PC-3 (cell line): ENCODE data around the gene PRDM12. TPM values are rescaled to one million over a fixed set of nuclear protein-coding genes. Genes with fewer than 3 reads are reported as not detected.

Source experiments
- ATAC-seq: fragments of 200-7000 bp; cut with Tn5 transposase; 2 replicates; pipeline ENCODE4 v1.9.1; 2020; ENCODE audit warnings: mild to moderate bottlenecking, moderate library complexity
- BruUV-seq: library from RNA; stranded (reverse); fragments of 400-500 nt; replicated peaks from 2 replicates; lab custom pipeline; 2021; lab: Mats Ljungman, UMichigan
- CTCF ChIA-PET: fragments of 300-600 bp; sonication (Branson Sonifier 250); formaldehyde crosslinking; loops from one replicate; lab custom pipeline; 2022; ENCODE audit warnings: antibody characterized with exemption; lab: Charles Lee
- POLR2A ChIA-PET: fragments of 300-600 bp; sonication (Branson Sonifier 250); formaldehyde crosslinking; loops from one replicate; lab custom pipeline; 2022; ENCODE audit warnings: antibody characterized with exemption; ENCODE audit not compliant: unreplicated experiment; lab: Charles Lee
- DNase-seq: peaks from one replicate; pipeline ENCODE4 v3.0.0-alpha.2; 2015
- H2AFZ ChIP-seq: fragments of 300-600 bp; sonication (generic); 2 replicates; pipeline ENCODE4 v1.6.0; 2016; ENCODE audit warnings: antibody characterized with exemption, low read length
- H3F3A ChIP-seq: fragments of 300-600 bp; sonication (generic); one replicate; pipeline ENCODE4 v1.6.0; 2017; ENCODE audit warnings: antibody characterized with exemption, low read length, control low read depth, mild to moderate bottlenecking; ENCODE audit not compliant: unreplicated experiment
- H3K27ac ChIP-seq: fragments of 300-600 bp; sonication (generic); 2 replicates; pipeline ENCODE4 v1.5.1; 2016; ENCODE audit warnings: mild to moderate bottlenecking, low read length
- H3K27me3 ChIP-seq: fragments of 300-600 bp; sonication (generic); 2 replicates; pipeline ENCODE4 v1.6.1; 2016; ENCODE audit warnings: low read length, mixed read lengths
- H3K36me3 ChIP-seq: fragments of 300-600 bp; sonication (generic); 2 replicates; pipeline ENCODE4 v1.6.1; 2016; ENCODE audit warnings: low read depth, mixed run types, low read length, mixed read lengths
- H3K4me1 ChIP-seq: fragments of 300-600 bp; sonication (generic); 2 replicates; pipeline ENCODE4 v1.5.1; 2016; ENCODE audit warnings: low read length; ENCODE audit not compliant: insufficient read depth
- H3K4me2 ChIP-seq: fragments of 300-600 bp; sonication (generic); 2 replicates; pipeline ENCODE4 v1.6.0; 2016; ENCODE audit warnings: low read length
- H3K4me3 ChIP-seq: fragments of 300-600 bp; sonication (generic); 2 replicates; pipeline ENCODE4 v1.5.1; 2016; ENCODE audit warnings: mild to moderate bottlenecking, low read length, mixed read lengths
- H3K79me2 ChIP-seq: fragments of 300-600 bp; sonication (generic); 2 replicates; pipeline ENCODE4 v1.6.1; 2017; ENCODE audit warnings: low read length, mixed read lengths
- H3K9ac ChIP-seq: fragments of 300-600 bp; sonication (generic); 2 replicates; pipeline ENCODE4 v1.6.0; 2016; ENCODE audit warnings: mild to moderate bottlenecking, low read length
- H3K9me2 ChIP-seq: fragments of 300-600 bp; sonication (generic); replicated peaks from 2 replicates; pipeline ENCODE4 v1.6.1; 2016; ENCODE audit warnings: mixed run types, low read length, mixed read lengths
- H3K9me3 ChIP-seq: fragments of 300-600 bp; sonication (generic); 2 replicates; pipeline ENCODE4 v1.6.1; 2016; ENCODE audit warnings: low read length, mixed read lengths
- H4K20me1 ChIP-seq: fragments of 300-600 bp; sonication (generic); 2 replicates; pipeline ENCODE4 v1.6.1; 2016; ENCODE audit warnings: low read length, mixed read lengths
- CTCF ChIP-seq: fragments of 300-600 bp; sonication (generic); conservative IDR thresholded peaks from 2 replicates; pipeline ENCODE4 v1.5.1; 2017; ENCODE audit warnings: antibody characterized with exemption, low read depth, mild to moderate bottlenecking, low read length
- EZH2 ChIP-seq: fragments of 300-600 bp; sonication (generic); IDR thresholded peaks from one replicate; pipeline ENCODE4 v1.6.1; 2017; ENCODE audit warnings: antibody characterized with exemption, mild to moderate bottlenecking, low read length; ENCODE audit not compliant: unreplicated experiment
- EZH2phosphoT487 ChIP-seq: fragments of 300-600 bp; sonication (generic); IDR thresholded peaks from 2 replicates; pipeline ENCODE4 v1.6.1; 2018; ENCODE audit warnings: mild to moderate bottlenecking, antibody characterized with exemption, low read length, borderline replicate concordance
- intact Hi-C: fragments of 100-400 bp; cut with micrococcal nuclease; formaldehyde crosslinking; loops from 2 replicates; pipeline ENCODE4 v1.9.0; 2023
- total RNA-seq: library from RNA; depleted of rRNA; stranded (reverse); fragments of >200 nt; gene quantifications from 2 replicates; pipeline ENCODE4 v1.2.3, GENCODE V29; 2014

The PRDM12 gene
- total RNA-seq, 1 experiment from 2014 or later, result not detected

GRCh38 chr9:130687615-130688014, 23.2 kb downstream of the PRDM12 start:
- CTCF ChIA-PET, result no interaction called here
- POLR2A ChIA-PET, result no interaction called here

GRCh38 chr9:130688072-130688471, 23.7 kb downstream of the PRDM12 start:
- H3K4me2 ChIP-seq, result no peak overlapping the region
- H3K27me3 ChIP-seq, result no peaks in the 10 kb centered on the region
- ChIA-PET CTCF (no interaction called here), POLR2A (no interaction called here)
- H3K9ac ChIP-seq, result no peak overlapping the region
- H4K20me1 ChIP-seq, result no peaks in the 10 kb centered on the region
- no TSS peak for BruUV-seq
- no peaks in the 10 kb centered on the region for H3K79me2 ChIP-seq
- H3K4me1 ChIP-seq, result peaks cover 6% of the 10 kb centered on the region; the same call in 1 of the 2 replicates
- TF ChIP-seq EZH2phosphoT487 (no peak), CTCF (no peak), EZH2 (no peak)
- DNase-seq (no peak), ATAC-seq (no peak)
- H3K4me3 ChIP-seq, result no peak overlapping the region
- intact Hi-C loops, result no loop called here
- no peaks in the 10 kb centered on the region for H3K9me3 ChIP-seq
- no peaks in the 10 kb centered on the region for H3F3A ChIP-seq
- no peak overlapping the region for H2AFZ ChIP-seq
- H3K9me2 ChIP-seq, result no peaks in the 10 kb centered on the region
- no peaks in the 10 kb centered on the region for H3K36me3 ChIP-seq
- H3K27ac ChIP-seq, result no peak overlapping the region

More at GRCh38 chr9:130687615-130688014, 23.2 kb downstream of the PRDM12 start:
- no peak overlapping the region for H3K4me3 ChIP-seq
- no peak for DNase-seq
- intact Hi-C loops, result no loop called here
- H3K36me3 ChIP-seq, result no peaks in the 10 kb centered on the region
- no peak overlapping the region for H3K27ac ChIP-seq
- H3K4me2 ChIP-seq, result no peak overlapping the region
- no peak for ATAC-seq
- H2AFZ ChIP-seq, result no peak overlapping the region
- TF ChIP-seq CTCF, result no peak
- no peak for TF ChIP-seq EZH2phosphoT487
- no peak for TF ChIP-seq EZH2
- BruUV-seq, result no TSS peak
- H4K20me1 ChIP-seq, result no peaks in the 10 kb centered on the region
- H3K27me3 ChIP-seq, result no peaks in the 10 kb centered on the region
- H3F3A ChIP-seq, result no peaks in the 10 kb centered on the region
- H3K79me2 ChIP-seq, result no peaks in the 10 kb centered on the region
- no peaks in the 10 kb centered on the region for H3K9me2 ChIP-seq
- H3K9me3 ChIP-seq, result no peaks in the 10 kb centered on the region
- H3K9ac ChIP-seq, result no peak overlapping the region
- H3K4me1 ChIP-seq, result peaks cover 5% of the 10 kb centered on the region; the same call in 1 of the 2 replicates

GRCh38 chr9:130689572-130689936, 25.2 kb downstream of the PRDM12 start:
- TSS peak; percentile 36 for BruUV-seq
- Histone ChIP-seq H3F3A (no peaks in the 10 kb centered on the region), H3K4me3 (peak overlapping the region; percentile 73), H3K27ac (peak overlapping the region; percentile 36; the same call in 1 of the 2 replicates), H3K9me2 (no peaks in the 10 kb centered on the region), H3K27me3 (no peaks in the 10 kb centered on the region), H4K20me1 (no peaks in the 10 kb centered on the region), H3K36me3 (no peaks in the 10 kb centered on the region), H3K9ac (peak overlapping the region; percentile 30; the same call in 1 of the 2 replicates), H2AFZ (peak overlapping the region; percentile 76), H3K79me2 (peaks cover 11% of the 10 kb centered on the region), H3K4me1 (peaks cover 8% of the 10 kb centered on the region; the same call in 1 of the 2 replicates), H3K4me2 (peak overlapping the region; percentile 79), H3K9me3 (no peaks in the 10 kb centered on the region)
- TF ChIP-seq CTCF, result no peak
- no peak for TF ChIP-seq EZH2phosphoT487
- TF ChIP-seq EZH2, result no peak
- CTCF ChIA-PET, result no interaction called here
- ATAC-seq (peak; percentile 11), DNase-seq (no peak)
- POLR2A ChIA-PET, result interaction anchor here (0.6 kb wide), 1 partner anchor 96 kb away, joined by 5 read pairs; no protein-coding TSS in a partner anchor
- intact Hi-C loops, result no loop called here
